K562 (cell line): ENCODE measurements around the gene ERN1. TPM values are rescaled to one million over a fixed set of nuclear protein-coding genes. Genes with fewer than 3 reads are reported as not detected.

ENCODE experiments used
- CREB3 ChIP-seq: fragments of 450-650 bp; conservative IDR thresholded peaks from 2 replicates; pipeline ENCODE4 v1.6.1; 2016; ENCODE audit warnings: missing genetic modification characterization, low read depth, mild to moderate bottlenecking, missing compliant biosample characterization, moderate library complexity
- EP300 ChIP-seq: IDR thresholded peaks from 2 replicates; pipeline ENCODE4 v1.6.1; 2012; ENCODE audit warnings: low read length, improper control_type of control experiment
- ETV5 ChIP-seq: sonication (generic); formaldehyde crosslinking; IDR thresholded peaks from 2 replicates; pipeline ENCODE4 v1.4.0; 2020; ENCODE audit warnings: low read depth, mild to moderate bottlenecking, missing genetic modification reagents
- GTF2F1 ChIP-seq: IDR thresholded peaks from 2 replicates; pipeline ENCODE4 v1.6.1; 2011; ENCODE audit warnings: low read depth, low read length, improper control_type of control experiment
- KAT8 ChIP-seq: fragments of 450-650 bp; IDR thresholded peaks from 2 replicates; pipeline ENCODE4 v1.6.1; 2016; ENCODE audit warnings: low read depth, mild to moderate bottlenecking
- L3MBTL2 ChIP-seq: fragments of 450-650 bp; IDR thresholded peaks from 2 replicates; pipeline ENCODE4 v1.6.1; 2016; ENCODE audit warnings: mild to moderate bottlenecking, moderate library complexity
- MYC ChIP-seq, 2 experiments: fragments of 250-450 bp in 1 of 2; sonication (Bioruptor Pico) in 1 of 2; IDR thresholded peaks; 2 replicates each; pipeline versions ENCODE4 v1.5.1 to v1.6.1; 2012 to 2021; ENCODE audit warnings: low read depth in 2 of 2, borderline replicate concordance in 1 of 2, improper control_type of control experiment in 1 of 2, low read length in 1 of 2, mild to moderate bottlenecking in 1 of 2, moderate library complexity in 1 of 2
- NKRF ChIP-seq: fragments of 450-650 bp; IDR thresholded peaks from 2 replicates; pipeline ENCODE4 v1.6.1; 2016; ENCODE audit warnings: borderline replicate concordance
- RB1 ChIP-seq: fragments of 450-650 bp; IDR thresholded peaks from 2 replicates; pipeline ENCODE4 v1.6.1; 2017; ENCODE audit warnings: low read depth, mild to moderate bottlenecking
- RFX1 ChIP-seq: fragments of 450-650 bp; IDR thresholded peaks from 2 replicates; pipeline ENCODE4 v1.6.1; 2016; ENCODE audit warnings: mild to moderate bottlenecking, moderate library complexity
- SMAD2 ChIP-seq: fragments of 150-350 bp; IDR thresholded peaks from 2 replicates; pipeline ENCODE4 v1.6.1; 2014; ENCODE audit warnings: low read depth, mild to moderate bottlenecking, low read length
- SPI1 ChIP-seq: IDR thresholded peaks from 2 replicates; pipeline ENCODE4 v1.6.1; 2011; ENCODE audit warnings: low read depth, low read length, control low read depth, borderline replicate concordance
- TFAP4 ChIP-seq: sonication (generic); formaldehyde crosslinking; IDR thresholded peaks from 2 replicates; pipeline ENCODE4 v1.8.0; 2022; ENCODE audit warnings: missing genetic modification reagents, mild to moderate bottlenecking, moderate library complexity, borderline replicate concordance
- UBTF ChIP-seq, 2 experiments: IDR thresholded peaks; 2 replicates each; pipeline ENCODE4 v1.6.1; 2012; ENCODE audit warnings: improper control_type of control experiment in 2 of 2, low read depth in 2 of 2, low read length in 2 of 2, borderline replicate concordance in 1 of 2
- ZFPM2 ChIP-seq: fragments of 250-450 bp; sonication (Bioruptor Pico); IDR thresholded peaks from 2 replicates; pipeline ENCODE4 v1.5.1; 2022; ENCODE audit warnings: mild to moderate bottlenecking
- ZHX1 ChIP-seq: fragments of 150-350 bp; conservative IDR thresholded peaks from 2 replicates; pipeline ENCODE4 v1.6.1; 2014; ENCODE audit warnings: low read length
- ZNF785 ChIP-seq: fragments of 250-450 bp; sonication (Bioruptor Pico); IDR thresholded peaks from 2 replicates; pipeline ENCODE4 v1.4.0; 2020; ENCODE audit warnings: mild to moderate bottlenecking
- polyA plus RNA-seq, 8 experiments: library from polyadenylated mRNA; depleted of rRNA in 4 of 8; stranded (reverse) in 5 of 8; unstranded in 3 of 8; fragments of >200 nt; fragmentation: Nextera tagmentation in 2 of 8; fragmentation: Illumina TruSeq in 1 of 8; extraction: Ambion mirVana in 2 of 8; extraction: Trizol in 1 of 8; gene quantifications; 2 replicates each; pipeline versions ENCODE4 v1.2.1 to v1.2.3, GENCODE V29; 2011 to 2014; ENCODE audit warnings: inconsistent platforms in 1 of 8, missing spikeins in 1 of 8
- total RNA-seq, 7 experiments: library from RNA; depleted of rRNA in 6 of 7; stranded (reverse); fragments of >200 nt in 6 of 7; fragmentation: Illumina TruSeq in 2 of 7; extraction: Trizol in 2 of 7; gene quantifications; 2 replicates each; pipeline versions ENCODE4 v1.2.1 to v1.2.3, GENCODE V29; 2011 to 2021; ENCODE audit warnings: low replicate concordance in 1 of 7

ERN1 gene
- total and polyA plus RNA-seq, 9 of the 15 experiments (the other 6 are each of a cell fraction or from before 2014, with no cell fraction given), result 2.1 to 22.5 (median 7.3) TPM

GRCh38 chr17:64117981-64118979 lies 11.7 kb downstream of the ERN1 start (continued):
- TF ChIP-seq ZHX1 (no peak), GTF2F1 (no peak), SPI1 (peak; percentile 92), L3MBTL2 (peak; percentile 85), NKRF (no peak), CREB3 (tag) (no peak), UBTF (IDR thresholded peaks at IDR 0.05; ENCODE audit: borderline replicate concordance in 1 of 2, low read depth in 2 of 2, low read length in 2 of 2) (peak; percentile 49 to 85; a peak in 1 of 4 replicates), ETV5 (CRISPR knock-in tag) (no peak), KAT8 (no peak), RFX1 (no peak), SMAD2 (no peak), RB1 (no peak), ZFPM2 (CRISPR knock-in tag) (no peak), MYC (IDR thresholded peaks at IDR 0.05; ENCODE audit: low read depth, low read length) (no peak), MYC (CRISPR knock-in tag; IDR thresholded peaks at IDR 0.05; ENCODE audit: borderline replicate concordance, low read depth) (no peak), ZNF785 (CRISPR knock-in tag) (no peak), TFAP4 (peak; percentile 59), EP300 (no peak)
